GM21717 (cell line): ENCODE data around the gene ZNF618.

Experiments
- ATAC-seq: cut with Tn5 transposase; IDR thresholded peaks from one replicate; pipeline ENCODE4 v1.9.1; 2021; ENCODE audit warnings: mild to moderate bottlenecking, moderate library complexity; ENCODE audit not compliant: unreplicated experiment

The ZNF618 gene

GRCh38 chr9:114053246-114054005 lies 177.3 kb downstream of the ZNF618 start:
- ATAC-seq, result no peak

- ATAC-seq, result no peak
Observed at GRCh38 chr9:114054191-114054690, 178.1 kb downstream of the ZNF618 start.

- no peak for ATAC-seq
Observed at GRCh38 chr9:114055061-114055460, 179.0 kb downstream of the ZNF618 start.

DNA sequence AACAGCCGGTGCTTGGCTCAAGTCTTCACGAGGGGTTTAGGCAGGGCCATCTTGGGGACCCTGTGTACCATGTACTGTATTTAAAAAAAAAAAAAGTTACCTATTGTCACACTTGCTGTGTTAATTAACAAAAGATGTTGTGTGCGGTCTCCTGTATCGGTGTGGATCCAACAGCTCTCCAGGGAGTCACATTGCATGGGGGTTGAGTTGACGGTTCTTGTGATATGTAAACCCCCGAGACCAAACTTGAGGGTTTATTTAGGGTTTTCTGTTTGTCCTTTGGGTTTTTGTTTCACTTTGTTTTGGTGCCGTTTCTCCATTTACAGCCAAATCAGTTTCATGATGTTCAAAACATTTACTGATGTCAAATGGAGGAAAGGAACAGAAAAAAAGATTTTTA lies 179.8 kb downstream of the ZNF618 start:
- ATAC-seq, result no peak

- ATAC-seq, result no peak
Observed at GRCh38 chr9:114056527-114056926, 180.4 kb downstream of the ZNF618 start.

- ATAC-seq, result no peak
Observed at GRCh38 chr9:114057161-114057885, 181.2 kb downstream of the ZNF618 start.

- no peak for ATAC-seq
Observed at GRCh38 chr9:114058688-114059046, 182.6 kb downstream of the ZNF618 start.

- ATAC-seq, result no peak
Observed at GRCh38 chr9:114059047-114059803, 183.1 kb downstream of the ZNF618 start.

GRCh38 chr9:114060070-114060469 lies 184.0 kb downstream of the ZNF618 start:
- no peak for ATAC-seq

DNA sequence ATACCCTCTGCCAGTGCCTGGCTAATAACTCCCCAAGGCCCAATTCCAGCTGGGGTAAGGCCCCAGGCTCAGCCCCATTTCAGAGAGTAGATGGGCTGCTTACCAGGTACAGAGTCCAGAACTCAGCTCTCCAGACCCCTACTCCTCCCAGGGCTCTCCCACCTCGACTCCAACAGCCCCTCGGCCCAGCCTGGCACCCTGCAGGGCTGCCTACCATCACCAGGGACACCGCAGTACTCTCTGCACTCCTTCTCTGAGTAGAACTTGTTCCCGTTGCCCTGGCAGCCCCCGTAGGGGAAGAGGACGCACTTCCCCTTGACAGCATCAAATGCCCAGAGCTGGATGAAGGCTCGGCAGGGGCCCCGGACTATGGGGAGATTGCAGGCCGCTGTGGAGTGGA lies 184.6 kb downstream of the ZNF618 start:
- ATAC-seq, result no peak

- no peak for ATAC-seq
Observed at GRCh38 chr9:114061292-114061691, 185.2 kb downstream of the ZNF618 start.

GRCh38 chr9:114061830-114062474 lies 185.8 kb downstream of the ZNF618 start:
- no peak for ATAC-seq

GRCh38 chr9:114065304-114065703 lies 189.2 kb downstream of the ZNF618 start:
- no peak for ATAC-seq

DNA sequence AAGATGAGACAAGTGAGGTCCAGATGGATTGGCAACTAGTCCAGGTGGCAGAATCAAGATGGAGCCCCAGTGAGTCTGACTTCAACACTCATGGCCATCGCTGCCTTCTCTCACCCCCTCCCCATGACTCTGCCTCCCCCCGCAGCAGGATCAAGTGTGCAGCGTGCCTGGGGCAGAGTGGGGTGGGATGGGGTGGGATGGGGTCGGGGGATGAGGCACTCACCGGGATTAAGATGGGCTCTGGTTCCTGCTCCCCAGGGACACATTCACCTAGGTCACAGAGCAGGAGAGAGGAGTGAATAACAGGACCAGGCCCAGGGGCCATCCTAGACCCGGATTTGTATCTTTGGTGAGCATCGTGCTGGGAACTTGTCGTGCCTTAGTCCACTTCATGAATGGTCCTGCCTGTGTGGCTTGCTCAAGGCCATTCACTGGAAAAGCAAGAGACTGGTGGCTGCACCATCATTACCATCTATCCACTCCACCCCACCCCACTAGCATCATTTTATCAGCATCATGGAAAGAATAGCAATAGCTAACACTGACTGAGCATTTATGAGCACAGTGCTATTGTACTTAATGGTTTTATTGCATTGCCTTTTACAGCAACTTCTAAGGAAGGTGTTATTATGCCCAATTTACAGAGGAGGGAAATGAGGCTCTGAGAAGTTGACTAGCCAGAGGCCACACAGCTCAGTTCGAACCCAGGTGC lies 193.5 kb downstream of the ZNF618 start:
- ATAC-seq, result no peak

GRCh38 chr9:114070188-114071103 lies 194.3 kb downstream of the ZNF618 start:
- ATAC-seq, result no peak

- ATAC-seq, result no peak
Observed at GRCh38 chr9:114071197-114071795, 195.2 kb downstream of the ZNF618 start.

DNA sequence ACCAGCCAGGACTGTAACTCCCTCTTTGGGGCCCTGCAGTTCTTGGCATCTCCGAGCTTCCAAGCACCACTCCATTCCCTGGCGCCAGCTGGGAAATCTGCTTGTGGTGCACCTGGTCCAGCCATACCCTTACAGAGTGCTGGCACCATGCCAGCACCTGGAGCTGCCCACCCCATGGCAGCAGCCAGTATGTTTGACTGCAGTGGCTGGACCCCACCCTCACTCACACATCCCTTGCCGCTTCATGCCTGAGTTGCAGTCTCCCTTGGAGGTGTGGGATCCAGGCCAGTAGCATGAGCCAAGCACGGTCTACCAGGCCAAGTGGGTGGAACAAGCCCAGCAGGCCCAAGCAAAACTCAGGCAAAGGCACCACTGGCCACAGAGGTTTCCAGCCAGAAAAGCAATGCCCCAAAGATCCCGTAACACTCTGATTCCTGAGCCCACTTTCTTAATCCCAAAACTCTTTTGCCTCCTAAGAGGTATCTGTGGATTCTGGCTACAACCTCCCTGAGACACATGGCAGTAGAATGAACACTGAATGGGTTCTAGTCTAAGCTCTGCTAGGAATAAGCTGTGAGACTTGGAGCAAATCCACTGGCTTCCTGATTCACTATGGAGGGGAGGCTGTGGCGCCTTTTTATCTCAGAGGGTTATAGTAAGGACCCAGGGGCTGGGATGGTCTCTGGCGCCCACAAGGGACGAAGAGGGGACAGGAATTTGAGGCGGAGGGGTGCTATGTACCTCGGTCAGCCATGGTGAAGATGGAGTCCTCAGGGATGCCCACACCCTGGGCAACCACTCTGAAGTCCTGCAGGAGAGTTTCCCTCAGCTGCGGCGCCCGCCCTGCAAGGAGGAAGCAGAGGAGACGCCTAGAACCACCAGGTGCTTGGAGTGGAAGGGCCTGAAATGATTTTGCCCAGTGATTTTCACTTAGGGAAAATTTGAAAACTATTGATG lies 196.4 kb downstream of the ZNF618 start:
- no peak for ATAC-seq

GRCh38 chr9:114075602-114076001 lies 199.5 kb downstream of the ZNF618 start:
- ATAC-seq, result no peak
